Vagina (tissue), 2 donors: ENCODE results near the gene PLAGL2. TPM values are rescaled to one million over a fixed set of nuclear protein-coding genes. Genes with fewer than 3 reads are reported as not detected.
"Not testable (repeated sequence)": the region's sequence is repeated elsewhere in the genome, so short reads cannot be mapped to it uniquely, and the experiment has no call there.

Experiments
- DNase-seq, 2 donors: peaks; one replicate each; pipeline ENCODE4 v3.0.0-alpha.2; 2017; ENCODE audit errors: extremely low spot score in 2 of 2
- H3K27ac ChIP-seq: fragments of 200-600 bp; sonication (generic); one replicate; pipeline ENCODE4 v1.5.1; 2019
- H3K27me3 ChIP-seq: fragments of 200-600 bp; sonication (generic); one replicate; pipeline ENCODE4 v1.5.1; 2019
- H3K36me3 ChIP-seq, 2 donors: fragments of 200-600 bp; sonication (generic); one replicate each; pipeline ENCODE4 v1.5.1; 2017 to 2019
- H3K4me1 ChIP-seq: fragments of 200-600 bp; sonication (generic); one replicate; pipeline ENCODE4 v1.5.1; 2019
- H3K4me3 ChIP-seq, 2 donors: fragments of 200-600 bp; sonication (generic); 1 replicate in 1 of 2; 2 replicates in 1 of 2; pipeline ENCODE4 v1.5.1; 2016 to 2019
- H3K9me3 ChIP-seq: fragments of 200-600 bp; sonication (generic); one replicate; pipeline ENCODE4 v1.5.1; 2019
- POLR2A ChIP-seq, 2 donors: fragments of 450-650 bp; IDR thresholded peaks; one replicate each; pipeline ENCODE4 v1.6.1; 2017; ENCODE audit warnings: antibody characterized with exemption in 2 of 2, mild to moderate bottlenecking in 2 of 2, moderate library complexity in 2 of 2
- POLR2AphosphoS5 ChIP-seq, 2 donors: sonication (generic); formaldehyde crosslinking; IDR thresholded peaks; one replicate each; pipeline ENCODE4 v1.9.0; 2017; ENCODE audit warnings: antibody characterized with exemption in 2 of 2, mild to moderate bottlenecking in 2 of 2, low read depth in 1 of 2; ENCODE audit not compliant: insufficient read depth in 1 of 2
- intact Hi-C: fragments of 100-400 bp; cut with DNase I; formaldehyde crosslinking; loops from one replicate; pipeline ENCODE4 v1.15.1; 2023
- total RNA-seq: library from RNA; depleted of rRNA; stranded (reverse); fragments of >200 nt; gene quantifications from one replicate; pipeline ENCODE4 v1.2.3, GENCODE V29; 2016
- TF ChIP-seq, protein P1 (sequence below), 3 experiments: fragments of 450-650 bp in 2 of 3; fragments of 200-600 bp in 1 of 3; sonication (generic) in 1 of 3; IDR thresholded peaks; one replicate each; pipeline ENCODE4 v1.5.1; 2017 to 2019; ENCODE audit warnings: antibody characterized with exemption in 3 of 3, mild to moderate bottlenecking in 2 of 3, moderate library complexity in 2 of 3

Gene PLAGL2
- total RNA-seq, 1 donor from 2014 or later, result 8.3 TPM

DNA sequence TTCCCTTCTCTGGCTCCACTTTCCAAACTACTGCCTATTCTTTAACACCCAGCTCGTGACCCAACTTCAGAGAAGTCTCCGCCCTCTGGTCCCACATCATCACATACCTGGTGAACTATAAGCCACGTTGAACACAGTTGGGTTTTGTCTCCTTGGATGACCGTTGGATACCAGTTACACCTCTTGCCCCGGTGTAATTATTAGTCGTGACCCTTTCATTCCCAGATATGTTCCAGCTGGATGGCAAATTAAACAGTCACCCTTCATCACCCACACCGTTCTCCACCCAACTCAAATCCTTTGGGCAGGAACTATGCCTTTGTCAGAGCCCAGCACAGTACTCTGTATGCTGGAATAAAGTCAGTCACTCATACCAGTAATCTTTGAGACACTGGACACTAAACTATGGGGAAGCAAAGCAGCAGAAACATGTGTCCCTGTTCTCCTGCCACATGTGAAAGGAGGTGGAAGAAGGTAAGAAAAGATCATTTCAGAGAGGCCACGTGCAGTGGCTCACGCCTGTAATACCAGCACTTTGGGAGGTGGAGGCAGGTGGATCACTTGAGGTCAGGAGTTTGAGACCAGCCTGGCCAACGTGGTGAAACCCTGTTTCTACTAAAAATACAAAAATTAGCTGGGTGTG lies 22.5 kb downstream of the PLAGL2 start:
- no peak overlapping the region for H3K4me3 ChIP-seq
- no peak for DNase-seq
- no peaks in the 10 kb centered on the region for H3K27me3 ChIP-seq
- no peak overlapping the region for H3K27ac ChIP-seq
- peaks cover 19% of the 10 kb centered on the region for H3K4me1 ChIP-seq
- no peak for TF ChIP-seq POLR2AphosphoS5 (IDR thresholded peaks at IDR 0.05; ENCODE audit: insufficient read depth in 1 of 2, low read depth in 1 of 2)
- TF ChIP-seq, protein P1, sequence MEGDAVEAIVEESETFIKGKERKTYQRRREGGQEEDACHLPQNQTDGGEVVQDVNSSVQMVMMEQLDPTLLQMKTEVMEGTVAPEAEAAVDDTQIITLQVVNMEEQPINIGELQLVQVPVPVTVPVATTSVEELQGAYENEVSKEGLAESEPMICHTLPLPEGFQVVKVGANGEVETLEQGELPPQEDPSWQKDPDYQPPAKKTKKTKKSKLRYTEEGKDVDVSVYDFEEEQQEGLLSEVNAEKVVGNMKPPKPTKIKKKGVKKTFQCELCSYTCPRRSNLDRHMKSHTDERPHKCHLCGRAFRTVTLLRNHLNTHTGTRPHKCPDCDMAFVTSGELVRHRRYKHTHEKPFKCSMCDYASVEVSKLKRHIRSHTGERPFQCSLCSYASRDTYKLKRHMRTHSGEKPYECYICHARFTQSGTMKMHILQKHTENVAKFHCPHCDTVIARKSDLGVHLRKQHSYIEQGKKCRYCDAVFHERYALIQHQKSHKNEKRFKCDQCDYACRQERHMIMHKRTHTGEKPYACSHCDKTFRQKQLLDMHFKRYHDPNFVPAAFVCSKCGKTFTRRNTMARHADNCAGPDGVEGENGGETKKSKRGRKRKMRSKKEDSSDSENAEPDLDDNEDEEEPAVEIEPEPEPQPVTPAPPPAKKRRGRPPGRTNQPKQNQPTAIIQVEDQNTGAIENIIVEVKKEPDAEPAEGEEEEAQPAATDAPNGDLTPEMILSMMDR (IDR thresholded peaks at IDR 0.05), result no peak
- no peak for TF ChIP-seq POLR2A (IDR thresholded peaks at IDR 0.05)
- no peaks in the 10 kb centered on the region for H3K36me3 ChIP-seq
- no peaks in the 10 kb centered on the region for H3K9me3 ChIP-seq
- intact Hi-C loops, result no loop called here

DNA sequence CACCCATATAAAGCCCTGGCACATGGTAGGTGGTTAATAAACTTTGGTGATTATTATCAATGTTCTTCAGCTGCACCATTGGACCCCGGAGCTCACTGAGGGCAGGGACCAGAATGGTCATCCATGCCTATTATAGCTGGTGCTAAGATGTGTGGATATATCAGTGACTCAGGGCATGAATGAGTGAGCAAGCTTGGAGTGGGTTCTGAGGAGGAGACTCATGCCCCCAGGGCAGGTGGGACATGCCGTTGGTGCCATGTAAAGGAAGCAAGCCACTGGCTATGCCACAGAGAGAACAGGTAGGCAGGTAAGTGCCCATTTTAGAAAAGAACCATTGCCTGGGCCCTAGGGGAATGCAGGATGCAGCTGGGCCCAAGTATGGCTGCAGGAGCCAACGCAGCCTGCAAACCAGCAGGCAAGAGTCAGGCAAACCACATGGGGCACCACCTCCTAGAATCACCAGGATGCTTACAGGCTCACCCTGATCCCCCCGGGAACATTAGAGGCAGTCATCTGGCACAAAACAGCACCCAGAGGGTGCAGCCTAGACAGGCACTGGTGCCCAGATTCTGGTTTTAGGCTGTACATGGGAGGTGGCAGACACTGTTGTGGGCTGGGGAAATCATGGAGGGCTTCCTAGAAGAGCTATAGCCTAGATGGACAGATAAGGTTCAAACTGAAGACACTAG lies 23.5 kb downstream of the PLAGL2 start:
- no peaks in the 10 kb centered on the region for H3K36me3 ChIP-seq
- intact Hi-C loops, result no loop called here

DNA sequence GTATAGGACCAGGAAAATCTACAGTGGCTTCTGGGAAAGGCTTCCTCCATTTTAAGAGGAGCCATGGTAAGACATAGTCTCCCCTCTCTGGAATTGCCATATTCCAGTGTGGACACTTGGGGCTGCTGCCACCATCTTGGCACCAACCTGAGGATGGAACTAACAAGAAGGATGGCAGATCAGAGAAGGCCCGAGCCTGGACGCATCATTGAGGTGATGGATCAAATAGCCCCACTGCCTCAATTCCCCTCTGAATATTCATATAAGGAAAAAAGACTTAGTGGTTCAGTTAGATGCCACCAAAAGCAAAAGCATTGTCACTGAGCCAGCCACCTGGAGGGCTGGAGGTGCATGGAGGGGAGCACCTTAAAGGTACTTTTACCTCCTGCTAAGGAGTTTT lies 25.9 kb downstream of the PLAGL2 start:
- H3K4me1 ChIP-seq, result no peaks in the 10 kb centered on the region

More for the DNA sequence above, 23.5 kb downstream of the PLAGL2 start:
- TF ChIP-seq POLR2A (IDR thresholded peaks at IDR 0.05) (no peak), POLR2AphosphoS5 (IDR thresholded peaks at IDR 0.05; ENCODE audit: insufficient read depth in 1 of 2, low read depth in 1 of 2) (no peak)
- TF ChIP-seq, protein P1 (IDR thresholded peaks at IDR 0.05), result no peak
- Histone ChIP-seq H3K27me3 (no peaks in the 10 kb centered on the region), H3K4me1 (peaks cover 13% of the 10 kb centered on the region), H3K4me3 (no peak overlapping the region), H3K27ac (no peak overlapping the region), H3K9me3 (no peaks in the 10 kb centered on the region)
- DNase-seq, result no peak

DNA sequence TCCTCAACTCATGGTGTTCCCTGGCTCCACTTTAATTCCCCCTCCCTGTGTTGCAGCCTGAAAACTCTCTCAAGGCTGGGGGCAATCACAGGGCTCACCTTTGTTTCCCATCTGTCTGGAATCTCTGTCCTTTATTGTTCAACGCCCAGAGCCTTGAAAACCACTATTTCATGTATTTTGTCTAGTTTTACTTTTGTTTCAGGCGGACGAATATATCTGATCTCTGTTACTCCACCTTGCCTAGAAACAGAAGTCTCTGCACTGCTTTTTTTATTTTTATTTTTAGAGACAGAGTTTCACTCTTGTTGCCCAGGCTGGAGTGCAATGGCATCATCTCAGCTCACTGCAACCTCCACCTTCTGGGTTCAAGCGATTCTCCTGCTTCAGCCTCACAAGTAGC lies 27.6 kb downstream of the PLAGL2 start:
- no peaks in the 10 kb centered on the region for H3K4me1 ChIP-seq
- no peak overlapping the region for H3K27ac ChIP-seq
- no peak overlapping the region for H3K4me3 ChIP-seq
- H3K27me3 ChIP-seq, result no peaks in the 10 kb centered on the region
- DNase-seq, result no peak
- H3K9me3 ChIP-seq, result no peaks in the 10 kb centered on the region
- intact Hi-C loops, result no loop called here
- no peaks in the 10 kb centered on the region for H3K36me3 ChIP-seq
- TF ChIP-seq, protein P1 (IDR thresholded peaks at IDR 0.05), result no peak
- no peak for TF ChIP-seq POLR2A (IDR thresholded peaks at IDR 0.05)
- no peak for TF ChIP-seq POLR2AphosphoS5 (IDR thresholded peaks at IDR 0.05; ENCODE audit: insufficient read depth in 1 of 2, low read depth in 1 of 2)

More for the DNA sequence above, 25.9 kb downstream of the PLAGL2 start:
- H3K9me3 ChIP-seq, result no peaks in the 10 kb centered on the region
- TF ChIP-seq, protein P1 (IDR thresholded peaks at IDR 0.05), result no peak
- no peak for TF ChIP-seq POLR2AphosphoS5 (IDR thresholded peaks at IDR 0.05; ENCODE audit: insufficient read depth in 1 of 2, low read depth in 1 of 2)
- TF ChIP-seq POLR2A (IDR thresholded peaks at IDR 0.05), result no peak
- no peak for DNase-seq
- no peak overlapping the region for H3K27ac ChIP-seq
- no peaks in the 10 kb centered on the region for H3K36me3 ChIP-seq
- intact Hi-C loops, result no loop called here
- no peak overlapping the region for H3K4me3 ChIP-seq
- no peaks in the 10 kb centered on the region for H3K27me3 ChIP-seq

DNA sequence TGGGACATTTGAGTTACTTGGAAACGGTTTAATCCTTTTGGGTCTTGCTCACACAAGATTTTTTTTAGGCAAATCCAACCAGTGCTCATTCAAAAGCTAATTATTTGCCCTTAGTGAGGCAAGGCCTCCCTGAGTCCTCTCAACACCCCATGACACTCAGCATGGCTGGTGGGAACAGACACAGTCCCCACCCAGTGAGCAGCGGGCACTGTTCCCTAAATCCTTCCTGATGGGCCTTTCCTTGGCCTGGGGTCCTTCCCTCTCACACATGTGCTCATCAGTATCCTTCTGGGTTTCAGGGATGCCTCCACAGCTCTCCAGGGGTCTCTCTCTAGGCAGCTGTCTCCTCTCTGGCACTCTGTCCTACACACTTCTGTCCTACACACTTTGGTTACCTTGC lies 28.0 kb downstream of the PLAGL2 start:
- intact Hi-C loops, result no loop called here
- Histone ChIP-seq H3K27ac (no peak overlapping the region), H3K4me1 (no peaks in the 10 kb centered on the region), H3K4me3 (no peak overlapping the region), H3K9me3 (no peaks in the 10 kb centered on the region), H3K27me3 (no peaks in the 10 kb centered on the region), H3K36me3 (no peaks in the 10 kb centered on the region)
- TF ChIP-seq POLR2A (IDR thresholded peaks at IDR 0.05) (no peak), POLR2AphosphoS5 (IDR thresholded peaks at IDR 0.05; ENCODE audit: insufficient read depth in 1 of 2, low read depth in 1 of 2) (no peak)
- TF ChIP-seq, protein P1 (IDR thresholded peaks at IDR 0.05), result no peak
- DNase-seq, result no peak

DNA sequence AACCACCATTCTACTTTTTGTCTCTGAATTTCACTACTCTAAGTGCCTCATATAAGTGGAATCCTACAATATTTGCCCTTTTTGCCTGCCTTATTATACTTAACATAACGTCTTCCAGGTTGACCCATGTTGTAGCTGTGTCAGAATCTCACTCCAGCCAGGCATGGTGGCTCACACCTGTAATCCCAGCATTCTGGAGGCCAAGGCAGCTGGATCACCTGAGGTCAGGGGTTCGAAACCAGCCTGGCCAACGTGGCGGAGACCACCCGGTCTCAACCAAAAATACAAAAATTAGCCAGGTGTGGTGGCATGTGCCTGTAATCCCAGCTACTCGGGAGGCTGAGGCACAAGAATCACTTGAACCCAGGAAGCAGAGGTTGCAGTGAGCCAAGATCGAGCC lies 29.8 kb downstream of the PLAGL2 start:
- H3K4me1 ChIP-seq, H3K4me3 ChIP-seq, H3K36me3 ChIP-seq, H3K27me3 ChIP-seq, H3K9me3 ChIP-seq, DNase-seq, H3K27ac ChIP-seq, intact Hi-C loops: not testable (repeated sequence)
